Myocyte (in vitro differentiated cells): ENCODE results near the gene GUCY1A2. TPM values are rescaled to one million over a fixed set of nuclear protein-coding genes. Genes with fewer than 3 reads are reported as not detected.
"Not testable (repeated sequence)": the region's sequence is repeated elsewhere in the genome, so short reads cannot be mapped to it uniquely, and the experiment has no call there.

Source experiments
- DNase-seq: peaks from one replicate; pipeline ENCODE4 v3.0.0-alpha.2; 2012; ENCODE audit warnings: low read depth
- total RNA-seq: library from RNA; depleted of rRNA; stranded (reverse); fragments of >200 nt; gene quantifications from 2 replicates; pipeline ENCODE4 v1.2.3, GENCODE V29; 2014

The GUCY1A2 gene
- total RNA-seq, 1 donor from 2014 or later, result 0.29 TPM

- DNase-seq, result no peak
These were observed 61.2 kb downstream of the GUCY1A2 start for GRCh38 chr11:106957030-106957482.

- no peak for DNase-seq
These were observed 68.2 kb downstream of the GUCY1A2 start for GRCh38 chr11:106950067-106950491.

- no peak for DNase-seq
These were observed 75.2 kb downstream of the GUCY1A2 start for GRCh38 chr11:106943089-106943488.

GRCh38 chr11:106939157-106939556 lies 79.1 kb downstream of the GUCY1A2 start:
- no peak for DNase-seq

- DNase-seq, result no peak
These were observed 81.2 kb downstream of the GUCY1A2 start for GRCh38 chr11:106937111-106937510.

GRCh38 chr11:106925245-106925644 lies 93.0 kb downstream of the GUCY1A2 start:
- DNase-seq, result no peak

- no peak for DNase-seq
These were observed 97.3 kb downstream of the GUCY1A2 start for GRCh38 chr11:106920899-106921509.

GRCh38 chr11:106917973-106918372 lies 100.3 kb downstream of the GUCY1A2 start:
- DNase-seq, result no peak

- no peak for DNase-seq
These were observed 103.9 kb downstream of the GUCY1A2 start for GRCh38 chr11:106914409-106914808.

- DNase-seq, result no peak
These were observed 105.1 kb downstream of the GUCY1A2 start for GRCh38 chr11:106913141-106913540.

- DNase-seq, result no peak
These were observed 113.5 kb downstream of the GUCY1A2 start for GRCh38 chr11:106904826-106905225.

GRCh38 chr11:106889718-106890117 lies 128.6 kb downstream of the GUCY1A2 start:
- no peak for DNase-seq

- no peak for DNase-seq
These were observed 129.9 kb downstream of the GUCY1A2 start for GRCh38 chr11:106888386-106888785.

GRCh38 chr11:106883693-106884092 lies 134.6 kb downstream of the GUCY1A2 start:
- DNase-seq, result not testable (repeated sequence)

GRCh38 chr11:106879832-106880546 lies 138.3 kb downstream of the GUCY1A2 start:
- no peak for DNase-seq

GRCh38 chr11:106879029-106879428 lies 139.2 kb downstream of the GUCY1A2 start:
- DNase-seq, result no peak

GRCh38 chr11:106875013-106875412 lies 143.3 kb downstream of the GUCY1A2 start:
- DNase-seq, result no peak

- no peak for DNase-seq
These were observed 146.0 kb downstream of the GUCY1A2 start for GRCh38 chr11:106872246-106872645.

GRCh38 chr11:106858200-106858599 lies 160.1 kb downstream of the GUCY1A2 start:
- no peak for DNase-seq

- DNase-seq, result no peak
These were observed 161.7 kb downstream of the GUCY1A2 start for GRCh38 chr11:106856566-106856965.

GRCh38 chr11:106854429-106854828 lies 163.8 kb downstream of the GUCY1A2 start:
- DNase-seq, result no peak

GRCh38 chr11:106853850-106854401 lies 164.3 kb downstream of the GUCY1A2 start:
- DNase-seq, result no peak

GRCh38 chr11:106852779-106853178 lies 165.5 kb downstream of the GUCY1A2 start:
- DNase-seq, result no peak
